ENCODE results near the gene RIPOR3. TPM values are rescaled to one million over a fixed set of nuclear protein-coding genes. Genes with fewer than 3 reads are reported as not detected.

The RIPOR3 gene
- polyA plus RNA-seq, 1 donor (not counting 4 experiments of a cell fraction or from before 2014, with no cell fraction given) = 0.10 TPM

- dilution Hi-C loops (cut with MboI; ENCODE audit: extremely low pct_ligation_motif_present, low sequenced_read_pairs) = loop anchor here (10.0 kb wide), 1 partner anchor 71 kb away; the partner anchor contains the start of gene PARD6B
- DNase-seq (ENCODE audit: low read depth, low spot score) = no peak
- Histone ChIP-seq H2AFZ (ENCODE audit: control insufficient read depth, low read length) (no peak overlapping the region), H3K27ac (ENCODE audit: control insufficient read depth, insufficient read depth, low read length) (no peak overlapping the region), H4K20me1 (ENCODE audit: control insufficient read depth, extremely low read depth, insufficient read depth, low read length) (no peaks in the 10 kb centered on the region), H3K4me1 (ENCODE audit: control insufficient read depth, extremely low read depth, insufficient read depth, low read length) (peaks cover 6% of the 10 kb centered on the region), H3K9me3 (ENCODE audit: control insufficient read depth, low read depth, low read length) (no peaks in the 10 kb centered on the region), H3K79me2 (ENCODE audit: control insufficient read depth, insufficient read depth, low read length) (no peaks in the 10 kb centered on the region), H3K4me3 (ENCODE audit: control insufficient read depth in 2 of 3, extremely low read depth in 1 of 3, insufficient read depth in 2 of 3, low read depth in 1 of 3, low read length in 3 of 3) (no peak overlapping the region), H3K27me3 (ENCODE audit: control insufficient read depth, extremely low read depth, insufficient read depth, low read length) (no peaks in the 10 kb centered on the region), H3K9me1 (ENCODE audit: control insufficient read depth, extremely low read depth, insufficient read depth, low read length) (no peaks in the 10 kb centered on the region), H3K36me3 (ENCODE audit: control insufficient read depth in 2 of 2, extremely low read depth in 1 of 2, insufficient read depth in 2 of 2, low read length in 2 of 2) (no peaks in the 10 kb centered on the region), H3K4me2 (ENCODE audit: control insufficient read depth, extremely low read depth, insufficient read depth, low read depth, low read length) (no peak overlapping the region), H3K9ac (ENCODE audit: control insufficient read depth, extremely low read depth, insufficient read depth, low read length) (no peak overlapping the region)
- no peak for FAIRE-seq
- no peak for TF ChIP-seq EZH2 (IDR thresholded peaks at IDR 0.05; ENCODE audit: low read length)
- TF ChIP-seq, protein P1, sequence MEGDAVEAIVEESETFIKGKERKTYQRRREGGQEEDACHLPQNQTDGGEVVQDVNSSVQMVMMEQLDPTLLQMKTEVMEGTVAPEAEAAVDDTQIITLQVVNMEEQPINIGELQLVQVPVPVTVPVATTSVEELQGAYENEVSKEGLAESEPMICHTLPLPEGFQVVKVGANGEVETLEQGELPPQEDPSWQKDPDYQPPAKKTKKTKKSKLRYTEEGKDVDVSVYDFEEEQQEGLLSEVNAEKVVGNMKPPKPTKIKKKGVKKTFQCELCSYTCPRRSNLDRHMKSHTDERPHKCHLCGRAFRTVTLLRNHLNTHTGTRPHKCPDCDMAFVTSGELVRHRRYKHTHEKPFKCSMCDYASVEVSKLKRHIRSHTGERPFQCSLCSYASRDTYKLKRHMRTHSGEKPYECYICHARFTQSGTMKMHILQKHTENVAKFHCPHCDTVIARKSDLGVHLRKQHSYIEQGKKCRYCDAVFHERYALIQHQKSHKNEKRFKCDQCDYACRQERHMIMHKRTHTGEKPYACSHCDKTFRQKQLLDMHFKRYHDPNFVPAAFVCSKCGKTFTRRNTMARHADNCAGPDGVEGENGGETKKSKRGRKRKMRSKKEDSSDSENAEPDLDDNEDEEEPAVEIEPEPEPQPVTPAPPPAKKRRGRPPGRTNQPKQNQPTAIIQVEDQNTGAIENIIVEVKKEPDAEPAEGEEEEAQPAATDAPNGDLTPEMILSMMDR (optimal IDR thresholded peaks at IDR 0.05 in 1 of 3, IDR thresholded peaks at IDR 0.05 in 1 of 3, conservative IDR thresholded peaks at IDR 0.05 in 1 of 3; ENCODE audit: extremely low read depth in 1 of 3, insufficient read depth in 2 of 3, low read length in 3 of 3) = no peak
These were observed 27.1 kb downstream of the RIPOR3 start for GRCh38 chr20:50664254-50664653.

GRCh38 chr20:50663095-50663821, 28.1 kb downstream of the RIPOR3 start:
- Histone ChIP-seq H3K4me3 (ENCODE audit: control insufficient read depth in 2 of 3, extremely low read depth in 1 of 3, insufficient read depth in 2 of 3, low read depth in 1 of 3, low read length in 3 of 3) (no peak overlapping the region), H3K27ac (ENCODE audit: control insufficient read depth, insufficient read depth, low read length) (no peak overlapping the region), H3K9me3 (ENCODE audit: control insufficient read depth, low read depth, low read length) (no peaks in the 10 kb centered on the region), H3K27me3 (ENCODE audit: control insufficient read depth, extremely low read depth, insufficient read depth, low read length) (no peaks in the 10 kb centered on the region), H2AFZ (ENCODE audit: control insufficient read depth, low read length) (no peak overlapping the region), H3K9me1 (ENCODE audit: control insufficient read depth, extremely low read depth, insufficient read depth, low read length) (no peaks in the 10 kb centered on the region), H3K4me1 (ENCODE audit: control insufficient read depth, extremely low read depth, insufficient read depth, low read length) (peaks cover 6% of the 10 kb centered on the region), H3K79me2 (ENCODE audit: control insufficient read depth, insufficient read depth, low read length) (no peaks in the 10 kb centered on the region), H4K20me1 (ENCODE audit: control insufficient read depth, extremely low read depth, insufficient read depth, low read length) (no peaks in the 10 kb centered on the region), H3K9ac (ENCODE audit: control insufficient read depth, extremely low read depth, insufficient read depth, low read length) (no peak overlapping the region), H3K36me3 (ENCODE audit: control insufficient read depth in 2 of 2, extremely low read depth in 1 of 2, insufficient read depth in 2 of 2, low read length in 2 of 2) (no peaks in the 10 kb centered on the region), H3K4me2 (ENCODE audit: control insufficient read depth, extremely low read depth, insufficient read depth, low read depth, low read length) (peak overlapping the region; percentile 52)
- DNase-seq (ENCODE audit: low read depth, low spot score) (peak; percentile 73), FAIRE-seq (no peak)
- TF ChIP-seq, protein P1 (optimal IDR thresholded peaks at IDR 0.05 in 1 of 3, IDR thresholded peaks at IDR 0.05 in 1 of 3, conservative IDR thresholded peaks at IDR 0.05 in 1 of 3; ENCODE audit: extremely low read depth in 1 of 3, insufficient read depth in 2 of 3, low read length in 3 of 3) = peak; percentile 39 to 50 (median 50)
- TF ChIP-seq EZH2 (IDR thresholded peaks at IDR 0.05; ENCODE audit: low read length) = no peak
- dilution Hi-C loops (cut with MboI; ENCODE audit: extremely low pct_ligation_motif_present, low sequenced_read_pairs) = loop anchor here (10.0 kb wide), 1 partner anchor 72 kb away; the partner anchor contains the start of gene PARD6B
